22Rv1 (cell line): ENCODE data around the gene GALNT17.

Experiments used
- H3K27ac ChIP-seq: fragments of 450-650 bp; 2 replicates; pipeline ENCODE4 v1.5.1; 2017
- CTCF ChIP-seq: fragments of 450-650 bp; IDR thresholded peaks from 2 replicates; pipeline ENCODE4 v1.5.1; 2017; ENCODE audit warnings: mild to moderate bottlenecking
- ZFX ChIP-seq: fragments of 450-650 bp; IDR thresholded peaks from 2 replicates; pipeline ENCODE4 v1.6.1; 2017; ENCODE audit warnings: antibody characterized with exemption, borderline replicate concordance

GALNT17 gene

DNA sequence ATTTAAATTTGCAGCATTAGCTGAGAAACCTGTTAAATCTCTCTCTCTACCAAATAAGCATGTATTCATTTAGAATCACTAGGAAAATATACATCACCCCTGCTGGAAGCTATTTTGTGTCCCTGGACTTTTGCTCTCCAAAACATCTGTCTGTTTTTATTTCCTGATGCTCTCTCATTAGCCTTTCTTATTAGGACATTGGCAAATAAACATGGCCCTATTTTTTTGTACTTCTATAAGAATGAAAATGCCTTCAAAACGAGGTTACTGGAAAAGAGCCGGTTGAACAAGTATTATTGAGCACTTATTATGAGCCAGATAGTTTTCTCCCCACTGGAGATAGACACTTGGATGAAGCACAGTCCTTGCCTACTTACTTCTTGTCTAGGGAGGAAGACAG is 206.9 kb downstream of the GALNT17 start:
- TF ChIP-seq ZFX (no peak), CTCF (no peak)

DNA sequence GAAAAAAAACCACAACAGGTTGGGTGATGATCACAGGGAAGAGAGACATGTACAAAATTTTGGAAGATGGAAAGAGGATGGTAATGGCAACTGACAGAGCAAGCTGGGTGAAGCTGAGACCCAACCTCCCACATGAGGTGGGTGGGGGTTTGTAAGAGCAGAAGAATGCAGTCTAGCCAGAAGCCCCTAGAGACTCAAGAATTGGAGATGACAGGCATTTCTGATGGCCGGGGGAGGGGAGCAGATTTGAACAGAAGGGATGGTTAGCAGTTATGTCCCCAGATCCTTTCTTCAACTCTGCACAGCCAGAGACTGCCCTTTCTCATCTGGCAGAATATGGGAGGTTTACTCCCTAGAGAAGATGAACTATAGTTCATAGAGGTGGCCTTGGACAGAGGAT is 208.0 kb downstream of the GALNT17 start:
- TF ChIP-seq ZFX (no peak), CTCF (no peak)
- no peak overlapping the region for H3K27ac ChIP-seq

More for the DNA sequence above, 206.9 kb downstream of the GALNT17 start:
- H3K27ac ChIP-seq, result no peak overlapping the region

GRCh38 chr7:71342202-71342601 is 210.3 kb downstream of the GALNT17 start:
- no peak for TF ChIP-seq CTCF
- TF ChIP-seq ZFX, result no peak

GRCh38 chr7:71343039-71343438 is 211.1 kb downstream of the GALNT17 start:
- TF ChIP-seq ZFX (no peak), CTCF (no peak)

More at GRCh38 chr7:71342202-71342601, 210.3 kb downstream of the GALNT17 start:
- no peak overlapping the region for H3K27ac ChIP-seq

GRCh38 chr7:71343892-71344291 is 211.9 kb downstream of the GALNT17 start:
- H3K27ac ChIP-seq, result no peak overlapping the region
- no peak for TF ChIP-seq CTCF

More at GRCh38 chr7:71343039-71343438, 211.1 kb downstream of the GALNT17 start:
- H3K27ac ChIP-seq, result no peak overlapping the region

DNA sequence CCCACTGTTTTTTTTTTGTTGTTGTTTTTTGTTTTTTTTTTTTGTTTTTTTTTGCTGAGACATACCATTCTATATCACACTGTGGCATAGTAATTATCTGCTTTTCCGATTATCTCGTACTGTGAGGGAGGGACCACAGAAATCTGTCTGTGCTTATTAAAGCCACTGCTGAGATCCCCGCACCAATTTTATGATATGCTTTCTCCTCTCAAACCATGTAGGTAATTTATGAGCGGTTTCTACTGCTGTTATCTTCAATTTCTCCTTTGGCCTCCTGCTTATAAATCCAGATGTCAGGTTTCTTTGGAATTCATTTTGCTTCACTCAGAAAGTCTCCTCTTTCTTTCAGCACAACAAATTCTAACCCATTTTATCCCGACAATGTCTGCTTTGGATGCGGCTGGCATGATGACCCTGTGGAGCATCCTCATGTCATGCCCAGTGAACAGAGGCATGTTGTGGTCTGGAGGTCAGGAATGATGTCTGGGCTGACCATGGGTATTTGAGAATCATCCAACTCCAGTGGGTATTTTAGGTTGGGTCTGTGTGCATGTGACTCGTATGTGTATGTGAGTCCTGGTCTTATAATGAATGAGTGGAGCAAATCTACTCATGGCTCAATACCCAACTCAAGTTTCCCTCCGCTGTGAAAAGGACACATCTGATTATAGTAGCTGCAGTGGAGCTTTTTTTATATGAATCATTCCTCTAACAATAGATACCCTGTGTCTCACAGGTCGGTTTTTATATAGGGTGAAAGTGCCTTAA is 213.4 kb downstream of the GALNT17 start:
- H3K27ac ChIP-seq, result no peak overlapping the region
- TF ChIP-seq ZFX (no peak), CTCF (no peak)

- H3K27ac ChIP-seq, result no peak overlapping the region
- TF ChIP-seq CTCF (no peak), ZFX (no peak)
Observed at GRCh38 chr7:71348821-71349681, 217.1 kb downstream of the GALNT17 start.
